ENCODE results near the gene IQCM. TPM values are rescaled to one million over a fixed set of nuclear protein-coding genes. Genes with fewer than 3 reads are reported as not detected.

Gene IQCM
- total RNA-seq, 1 experiment from 2014 or later = not detected

DNA sequence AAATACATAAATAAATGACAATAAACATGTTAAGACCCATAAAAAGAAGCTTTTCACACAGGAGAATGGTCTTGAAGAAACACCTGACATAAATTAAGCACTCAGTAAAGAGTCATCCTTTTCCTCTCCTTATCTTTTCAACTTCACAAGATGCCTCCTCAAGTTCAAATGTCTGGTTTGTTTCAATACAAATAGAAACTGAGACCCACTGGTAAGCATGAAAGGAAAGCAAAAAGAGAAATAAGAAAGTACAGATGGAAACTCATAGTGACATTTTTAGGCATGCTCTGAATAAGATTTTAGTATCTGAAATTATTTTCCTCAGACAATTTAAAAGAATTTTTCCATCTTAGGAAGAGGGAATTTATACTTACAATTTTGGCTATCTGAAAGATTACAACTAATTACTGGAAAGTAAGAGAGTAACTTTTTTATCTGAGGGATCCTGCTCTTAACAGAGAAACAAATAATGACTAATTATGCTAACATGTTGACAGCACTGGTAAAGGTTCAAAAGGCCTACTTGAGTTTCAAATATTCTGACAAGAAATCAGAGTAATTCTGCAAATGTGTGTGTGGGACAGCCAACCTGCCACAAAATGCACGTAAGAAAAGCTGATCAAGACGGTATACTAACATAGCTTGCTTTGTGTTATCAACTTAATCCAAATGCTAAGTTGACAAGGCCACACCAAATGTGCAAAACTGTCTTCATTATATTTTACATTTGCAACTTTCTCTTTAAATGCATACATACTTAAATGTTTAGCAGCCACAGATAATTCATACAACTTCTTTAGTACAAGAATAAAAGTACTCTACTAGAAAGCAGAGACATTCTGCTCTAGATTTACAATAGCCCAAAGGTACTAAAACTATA lies 113.0 kb downstream of the IQCM start:
- POLR2A ChIA-PET (ENCODE audit: unreplicated experiment) = no interaction called here
- no TSS peak for BruUV-seq (replicated peaks)
- no peaks in the 10 kb centered on the region for H3K9me3 ChIP-seq (ENCODE audit: low read length)

DNA sequence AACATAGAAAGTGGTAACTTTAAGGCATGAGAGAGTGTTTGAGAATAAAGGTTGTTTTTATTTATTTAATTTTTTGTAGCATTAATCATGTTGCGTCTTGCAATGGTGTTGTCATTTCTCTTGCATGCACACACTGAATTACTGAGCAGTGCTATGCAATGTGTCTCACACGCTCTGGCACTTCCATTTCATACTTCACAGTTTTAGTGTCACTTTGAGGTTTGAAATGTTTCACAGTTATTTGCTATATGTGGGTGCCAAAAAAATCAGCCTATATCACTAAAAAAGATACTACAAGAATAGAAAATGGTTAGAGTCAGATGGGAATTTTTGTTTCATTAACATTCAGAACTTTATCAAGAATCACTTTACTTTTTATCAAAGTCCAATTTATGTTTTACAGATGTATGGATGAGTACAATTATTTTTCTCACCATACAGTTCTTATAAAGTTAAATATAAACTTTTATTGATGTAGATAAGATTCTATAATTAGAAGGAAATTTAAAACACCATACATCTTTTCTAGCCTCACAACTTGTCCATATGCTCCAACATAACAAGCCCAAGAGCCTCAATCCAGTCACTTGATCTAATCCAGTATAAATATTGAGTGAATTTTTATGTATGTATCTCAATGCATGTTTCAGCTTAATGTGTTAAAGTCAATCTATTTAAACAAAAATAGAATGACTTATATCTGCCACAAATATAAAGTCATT lies 114.0 kb downstream of the IQCM start:
- intact Hi-C loops (cut with micrococcal nuclease) = loop anchor here (10.0 kb wide), 1 partner anchor 187 kb away; no protein-coding TSS in a partner anchor
- POLR2A ChIA-PET (ENCODE audit: unreplicated experiment) = no interaction called here
- ATAC-seq = no peak

More for the DNA sequence above, 113.0 kb downstream of the IQCM start:
- ATAC-seq (peak; percentile 43), DNase-seq (peak; percentile 22)
- Histone ChIP-seq H3K4me2 (ENCODE audit: low read length) (peak overlapping the region; percentile 25; the same call in 1 of the 2 replicates), H3K9ac (ENCODE audit: low read length) (no peak overlapping the region), H3F3A (ENCODE audit: low read length, unreplicated experiment) (no peaks in the 10 kb centered on the region), H3K27ac (ENCODE audit: low read length) (no peak overlapping the region), H3K4me1 (ENCODE audit: insufficient read depth, low read length) (peaks cover 11% of the 10 kb centered on the region; the same call in 1 of the 2 replicates), H3K9me2 (replicated peaks; ENCODE audit: low read length) (no peaks in the 10 kb centered on the region), H2AFZ (ENCODE audit: low read length) (no peak overlapping the region), H3K79me2 (ENCODE audit: low read length) (no peaks in the 10 kb centered on the region), H3K36me3 (ENCODE audit: low read depth, low read length) (no peaks in the 10 kb centered on the region), H3K27me3 (ENCODE audit: low read length) (no peaks in the 10 kb centered on the region), H3K4me3 (ENCODE audit: low read length) (no peak overlapping the region), H4K20me1 (ENCODE audit: low read length) (no peaks in the 10 kb centered on the region)
- TF ChIP-seq, protein P1, sequence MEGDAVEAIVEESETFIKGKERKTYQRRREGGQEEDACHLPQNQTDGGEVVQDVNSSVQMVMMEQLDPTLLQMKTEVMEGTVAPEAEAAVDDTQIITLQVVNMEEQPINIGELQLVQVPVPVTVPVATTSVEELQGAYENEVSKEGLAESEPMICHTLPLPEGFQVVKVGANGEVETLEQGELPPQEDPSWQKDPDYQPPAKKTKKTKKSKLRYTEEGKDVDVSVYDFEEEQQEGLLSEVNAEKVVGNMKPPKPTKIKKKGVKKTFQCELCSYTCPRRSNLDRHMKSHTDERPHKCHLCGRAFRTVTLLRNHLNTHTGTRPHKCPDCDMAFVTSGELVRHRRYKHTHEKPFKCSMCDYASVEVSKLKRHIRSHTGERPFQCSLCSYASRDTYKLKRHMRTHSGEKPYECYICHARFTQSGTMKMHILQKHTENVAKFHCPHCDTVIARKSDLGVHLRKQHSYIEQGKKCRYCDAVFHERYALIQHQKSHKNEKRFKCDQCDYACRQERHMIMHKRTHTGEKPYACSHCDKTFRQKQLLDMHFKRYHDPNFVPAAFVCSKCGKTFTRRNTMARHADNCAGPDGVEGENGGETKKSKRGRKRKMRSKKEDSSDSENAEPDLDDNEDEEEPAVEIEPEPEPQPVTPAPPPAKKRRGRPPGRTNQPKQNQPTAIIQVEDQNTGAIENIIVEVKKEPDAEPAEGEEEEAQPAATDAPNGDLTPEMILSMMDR (conservative IDR thresholded peaks at IDR 0.05; ENCODE audit: low read depth, low read length) = no peak
- no peak for TF ChIP-seq EZH2phosphoT487 (IDR thresholded peaks at IDR 0.05; ENCODE audit: borderline replicate concordance, low read length)
- no peak for TF ChIP-seq EZH2 (IDR thresholded peaks at IDR 0.05; ENCODE audit: low read length, unreplicated experiment)
- intact Hi-C loops (cut with micrococcal nuclease) = loop anchor here (10.0 kb wide), 1 partner anchor 188 kb away; no protein-coding TSS in a partner anchor
- CTCF ChIA-PET = no interaction called here

More for the DNA sequence above, 114.0 kb downstream of the IQCM start:
- no peak overlapping the region for H2AFZ ChIP-seq (ENCODE audit: low read length)
- no peak for DNase-seq
- no peaks in the 10 kb centered on the region for H3K27me3 ChIP-seq (ENCODE audit: low read length)
- H3K4me3 ChIP-seq (ENCODE audit: low read length) = no peak overlapping the region
- no peaks in the 10 kb centered on the region for H3K36me3 ChIP-seq (ENCODE audit: low read depth, low read length)
- no peaks in the 10 kb centered on the region for H4K20me1 ChIP-seq (ENCODE audit: low read length)
- CTCF ChIA-PET = no interaction called here
- H3K9ac ChIP-seq (ENCODE audit: low read length) = no peak overlapping the region
- no peaks in the 10 kb centered on the region for H3K9me3 ChIP-seq (ENCODE audit: low read length)
- H3K79me2 ChIP-seq (ENCODE audit: low read length) = no peaks in the 10 kb centered on the region
- TF ChIP-seq EZH2phosphoT487 (IDR thresholded peaks at IDR 0.05; ENCODE audit: borderline replicate concordance, low read length) (no peak), EZH2 (IDR thresholded peaks at IDR 0.05; ENCODE audit: low read length, unreplicated experiment) (no peak)
- TF ChIP-seq, protein P1 (conservative IDR thresholded peaks at IDR 0.05; ENCODE audit: low read depth, low read length) = no peak
- H3K9me2 ChIP-seq (replicated peaks; ENCODE audit: low read length) = no peaks in the 10 kb centered on the region
- BruUV-seq (replicated peaks) = no TSS peak
- H3K4me1 ChIP-seq (ENCODE audit: insufficient read depth, low read length) = peaks cover 11% of the 10 kb centered on the region; the same call in 1 of the 2 replicates
- no peak overlapping the region for H3K4me2 ChIP-seq (ENCODE audit: low read length)
- H3F3A ChIP-seq (ENCODE audit: low read length, unreplicated experiment) = no peaks in the 10 kb centered on the region
- no peak overlapping the region for H3K27ac ChIP-seq (ENCODE audit: low read length)

All from PC-3 (cell line).